Uterus (tissue), 4 donors: ENCODE results near the gene LRRC17. TPM values are rescaled to one million over a fixed set of nuclear protein-coding genes. Genes with fewer than 3 reads are reported as not detected.

ENCODE experiments used
- DNase-seq, 2 donors: peaks; one replicate each; pipeline ENCODE4 v3.0.0-alpha.2; 2019 to 2020
- H3K27ac ChIP-seq, 2 donors: fragments of 200-600 bp; sonication (generic); 1 replicate in 1 of 2; 2 replicates in 1 of 2; pipeline ENCODE4 v1.5.1; 2016 to 2018
- H3K27me3 ChIP-seq, 2 donors: fragments of 200-600 bp; sonication (generic); one replicate each; pipeline ENCODE4 v1.5.1; 2018 to 2019; ENCODE audit warnings: control low read depth in 1 of 2
- H3K36me3 ChIP-seq, 2 donors: fragments of 200-600 bp; sonication (generic); one replicate each; pipeline ENCODE4 v1.5.1; 2019; ENCODE audit warnings: control low read depth in 1 of 2
- H3K4me1 ChIP-seq, 2 donors: fragments of 200-600 bp; sonication (generic); one replicate each; pipeline ENCODE4 v1.5.1; 2018 to 2019; ENCODE audit warnings: control low read depth in 1 of 2
- H3K4me3 ChIP-seq, 2 donors: fragments of 200-600 bp; sonication (generic); 1 replicate in 1 of 2; 2 replicates in 1 of 2; pipeline ENCODE4 v1.5.1; 2018 to 2019; ENCODE audit warnings: mild to moderate bottlenecking in 1 of 2
- H3K9me3 ChIP-seq, 2 donors: fragments of 200-600 bp; sonication (generic); one replicate each; pipeline ENCODE4 v1.5.1; 2019; ENCODE audit warnings: control low read depth in 1 of 2
- POLR2A ChIP-seq, 2 donors: fragments of 450-650 bp; IDR thresholded peaks; one replicate each; pipeline ENCODE4 v1.6.1; 2016; ENCODE audit warnings: antibody characterized with exemption in 2 of 2, mild to moderate bottlenecking in 1 of 2, moderate library complexity in 1 of 2
- intact Hi-C: fragments of 100-400 bp; cut with DNase I; formaldehyde crosslinking; loops from one replicate; pipeline ENCODE4 v1.15.1; 2023; ENCODE audit warnings: low total_unique reads
- total RNA-seq, 4 donors: library from RNA; depleted of rRNA in 3 of 4; stranded (reverse); fragments of >200 nt in 3 of 4; gene quantifications; one replicate each; pipeline versions ENCODE4 v1.1.0 to v1.2.4, GENCODE V29; 2014 to 2023
- TF ChIP-seq, protein P1 (sequence below), 4 experiments: fragments of 200-600 bp in 2 of 4; fragments of 450-650 bp in 2 of 4; sonication (generic) in 2 of 4; IDR thresholded peaks; one replicate each; pipeline ENCODE4 v1.5.1; 2016 to 2019; ENCODE audit warnings: antibody characterized with exemption in 4 of 4, mild to moderate bottlenecking in 2 of 4, moderate library complexity in 1 of 4
- donor health status: DM: yes; HTN: yes; CAD: no.

The LRRC17 gene
- total RNA-seq, 4 donors from 2014 or later: 0.29 to 180 (median 4.9) TPM

- H3K4me3 ChIP-seq: no peak overlapping the region
- no peak for TF ChIP-seq POLR2A (IDR thresholded peaks at IDR 0.05)
- TF ChIP-seq, protein P1, sequence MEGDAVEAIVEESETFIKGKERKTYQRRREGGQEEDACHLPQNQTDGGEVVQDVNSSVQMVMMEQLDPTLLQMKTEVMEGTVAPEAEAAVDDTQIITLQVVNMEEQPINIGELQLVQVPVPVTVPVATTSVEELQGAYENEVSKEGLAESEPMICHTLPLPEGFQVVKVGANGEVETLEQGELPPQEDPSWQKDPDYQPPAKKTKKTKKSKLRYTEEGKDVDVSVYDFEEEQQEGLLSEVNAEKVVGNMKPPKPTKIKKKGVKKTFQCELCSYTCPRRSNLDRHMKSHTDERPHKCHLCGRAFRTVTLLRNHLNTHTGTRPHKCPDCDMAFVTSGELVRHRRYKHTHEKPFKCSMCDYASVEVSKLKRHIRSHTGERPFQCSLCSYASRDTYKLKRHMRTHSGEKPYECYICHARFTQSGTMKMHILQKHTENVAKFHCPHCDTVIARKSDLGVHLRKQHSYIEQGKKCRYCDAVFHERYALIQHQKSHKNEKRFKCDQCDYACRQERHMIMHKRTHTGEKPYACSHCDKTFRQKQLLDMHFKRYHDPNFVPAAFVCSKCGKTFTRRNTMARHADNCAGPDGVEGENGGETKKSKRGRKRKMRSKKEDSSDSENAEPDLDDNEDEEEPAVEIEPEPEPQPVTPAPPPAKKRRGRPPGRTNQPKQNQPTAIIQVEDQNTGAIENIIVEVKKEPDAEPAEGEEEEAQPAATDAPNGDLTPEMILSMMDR (IDR thresholded peaks at IDR 0.05): no peak
- intact Hi-C loops: no loop called here
- no peaks in the 10 kb centered on the region for H3K27me3 ChIP-seq
- H3K36me3 ChIP-seq: no peaks in the 10 kb centered on the region
- H3K4me1 ChIP-seq: no peaks in the 10 kb centered on the region
- H3K9me3 ChIP-seq: no peaks in the 10 kb centered on the region
- no peak overlapping the region for H3K27ac ChIP-seq
- no peak for DNase-seq
Observed at GRCh38 chr7:102873470-102874165, 39.2 kb upstream of the LRRC17 start.

- no peak for DNase-seq
- no peak overlapping the region for H3K27ac ChIP-seq
- H3K9me3 ChIP-seq: no peaks in the 10 kb centered on the region
Observed at GRCh38 chr7:102874166-102874829, 38.5 kb upstream of the LRRC17 start.

DNA sequence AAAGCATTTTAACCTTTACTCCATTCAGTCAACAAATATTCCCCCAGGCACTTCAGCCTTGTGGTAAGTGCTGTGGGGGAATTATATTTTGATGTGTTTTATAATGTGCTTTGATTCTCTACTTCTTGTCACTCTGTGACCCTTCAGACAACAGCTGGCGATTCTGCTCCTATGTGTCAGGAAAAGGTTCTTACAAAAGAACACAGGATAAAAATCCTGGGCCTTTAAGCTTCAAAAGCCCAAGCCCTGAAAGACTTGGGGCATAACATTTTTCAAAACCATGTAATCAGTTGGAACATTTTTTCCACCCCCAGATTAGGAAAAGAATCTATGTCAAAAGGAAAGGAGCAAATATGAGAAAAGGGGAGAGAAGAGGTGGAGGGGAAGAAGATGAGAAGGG, 37.8 kb upstream of the LRRC17 start:
- Histone ChIP-seq H3K36me3 (no peaks in the 10 kb centered on the region), H3K4me1 (no peaks in the 10 kb centered on the region), H3K27ac (no peak overlapping the region), H3K9me3 (no peaks in the 10 kb centered on the region), H3K4me3 (no peak overlapping the region), H3K27me3 (no peaks in the 10 kb centered on the region)
- intact Hi-C loops: no loop called here
- DNase-seq: no peak
- TF ChIP-seq, protein P1 (IDR thresholded peaks at IDR 0.05): no peak
- TF ChIP-seq POLR2A (IDR thresholded peaks at IDR 0.05): no peak

More at GRCh38 chr7:102874166-102874829, 38.5 kb upstream of the LRRC17 start:
- Histone ChIP-seq H3K36me3 (no peaks in the 10 kb centered on the region), H3K4me3 (no peak overlapping the region), H3K27me3 (no peaks in the 10 kb centered on the region), H3K4me1 (no peaks in the 10 kb centered on the region)
- intact Hi-C loops: no loop called here
- TF ChIP-seq, protein P1 (IDR thresholded peaks at IDR 0.05): no peak
- TF ChIP-seq POLR2A (IDR thresholded peaks at IDR 0.05): no peak

- DNase-seq: no peak
Observed at GRCh38 chr7:102875700-102876295, 37.0 kb upstream of the LRRC17 start.

More at GRCh38 chr7:102875700-102876295, 37.0 kb upstream of the LRRC17 start:
- Histone ChIP-seq H3K4me1 (no peaks in the 10 kb centered on the region), H3K9me3 (no peaks in the 10 kb centered on the region), H3K27ac (no peak overlapping the region), H3K4me3 (no peak overlapping the region), H3K36me3 (no peaks in the 10 kb centered on the region), H3K27me3 (no peaks in the 10 kb centered on the region)
- intact Hi-C loops: no loop called here
- no peak for TF ChIP-seq POLR2A (IDR thresholded peaks at IDR 0.05)
- TF ChIP-seq, protein P1 (IDR thresholded peaks at IDR 0.05): no peak
